Pancreas (tissue), 10 donors: ENCODE measurements around the gene E2F6. TPM values are rescaled to one million over a fixed set of nuclear protein-coding genes. Genes with fewer than 3 reads are reported as not detected.

Experiments
- ATAC-seq, 4 donors: fragments of 200-7000 bp; cut with Tn5 transposase; one replicate each; pipeline versions ENCODE4 v1.8.0 to v1.9.1; 2020; ENCODE audit warnings: mild to moderate bottlenecking in 4 of 4, moderate library complexity in 4 of 4
- DNase-seq, 6 donors: peaks; one replicate each; pipeline ENCODE4 v3.0.0-alpha.2; 2020
- FAIRE-seq: peaks from 2 replicates; lab custom pipeline; 2012; peaks lifted over from hg19 to GRCh38; lab: Jason Lieb, UNC
- H3K27ac ChIP-seq, 4 donors: fragments of 200-600 bp; sonication (generic); 1 replicate in 3 of 4; 2 replicates in 1 of 4; pipeline versions ENCODE4 v1.5.0 to v1.8.0; 2020
- H3K27me3 ChIP-seq, 4 donors: fragments of 200-600 bp; one replicate each; pipeline ENCODE4 v1.8.0; 2021
- H3K36me3 ChIP-seq, 3 donors: fragments of 200-600 bp; sonication (generic) in 1 of 3; one replicate each; pipeline versions ENCODE4 v1.5.0 to v1.8.0; 2020 to 2021
- H3K4me1 ChIP-seq, 3 donors: fragments of 200-600 bp; one replicate each; pipeline ENCODE4 v1.8.0; 2021
- H3K4me3 ChIP-seq, 4 donors: fragments of 200-600 bp; sonication (generic) in 2 of 4; one replicate each; pipeline versions ENCODE4 v1.5.0 to v1.8.0; 2020 to 2021
- H3K9me3 ChIP-seq, 4 donors: fragments of 200-600 bp; one replicate each; pipeline ENCODE4 v1.8.0; 2021
- WGBS, 2 donors: extraction: QIAGEN DNeasy Blood & Tissue Kit; methylation state at CpG; one replicate each; pipeline ENCODE4 v1.1.7; 2013; 5-methylcytosine and 5-hydroxymethylcytosine counted together
- intact Hi-C, 3 donors: fragments of 100-400 bp; cut with DNase I; formaldehyde crosslinking; loops; one replicate each; pipeline versions ENCODE4 v1.11.1 to v1.14.2; 2022
- polyA plus RNA-seq, 2 donors: library from polyadenylated mRNA; stranded (reverse); fragments of 200-250 nt; gene quantifications; one replicate each; pipeline ENCODE4 v1.2.3, GENCODE V29; 2013
- total RNA-seq, 6 donors: library from RNA; stranded (reverse); fragmentation: NEBNext Ultra II Directional in 4 of 6; extraction: Animal tissue kit (Norgen Biotek cat#: 25700) in 4 of 6; gene quantifications; one replicate each; pipeline versions ENCODE4 v1.2.1 to v1.2.4, GENCODE V29; 2021 to 2023
- TF ChIP-seq, protein P1 (sequence below), 4 donors: fragments of 200-600 bp; sonication (generic) in 3 of 4; IDR thresholded peaks; one replicate each; pipeline versions ENCODE4 v1.5.0 to v1.8.0; 2021; ENCODE audit warnings: antibody characterized with exemption in 4 of 4
- donor health status: healthy with polysubstance abuse.
- donor health status: DM: no; HTN: no; CAD: no; lungs with moderate emphysema.
- donor health status: DM: no; HTN: no; CAD: no.
- donor health status: control.
- donor health status: control.
- donor health status: Bipolar disorder and iron deficiency.
- donor health status: DM: yes; HTN: yes; CAD: no.
- donor health status: DM: no; HTN: no; CAD: no.
- donor health status: DM: no; HTN: no; CAD: no.
- donor health status: DM: yes; HTN: yes; CAD: no.

Gene E2F6
- total and polyA plus RNA-seq, 8 donors: 3.0 to 9.6 (median 5.0) TPM

DNA sequence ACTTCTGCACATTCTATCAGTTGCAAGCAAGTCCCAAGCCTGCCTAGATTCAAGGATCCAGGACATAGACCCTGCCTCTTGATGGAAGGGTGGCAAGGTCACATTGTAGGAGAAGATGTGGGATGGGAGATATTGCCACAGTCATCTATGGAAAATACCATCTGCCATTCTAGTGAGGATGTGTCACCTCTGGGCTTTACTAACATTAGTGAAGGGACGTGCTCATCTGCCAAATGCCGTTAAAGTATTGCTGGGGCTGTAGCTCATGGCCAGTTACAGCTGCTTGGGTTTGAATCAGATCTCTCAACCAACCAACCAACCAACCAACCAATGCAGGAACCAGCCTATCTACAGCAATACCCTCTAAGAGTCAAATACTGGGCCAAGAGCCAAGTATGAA, 49.0 kb downstream of the E2F6 start:
- Histone ChIP-seq H3K27me3 (no peaks in the 10 kb centered on the region), H3K27ac (no peak overlapping the region), H3K4me3 (no peak overlapping the region), H3K9me3 (no peaks in the 10 kb centered on the region), H3K36me3 (no peaks in the 10 kb centered on the region), H3K4me1 (no peaks in the 10 kb centered on the region)
- 90 to 95% methylated on average over 2 of the region's 2 CpGs for WGBS, 2 donors
- ATAC-seq (no peak), FAIRE-seq (no peak), DNase-seq (no peak)
- intact Hi-C loops: loop anchor here in 1 of 3 donors (10.0 kb wide), 1 partner anchor 282 kb away; a partner anchor contains a TSS
- TF ChIP-seq, protein P1, sequence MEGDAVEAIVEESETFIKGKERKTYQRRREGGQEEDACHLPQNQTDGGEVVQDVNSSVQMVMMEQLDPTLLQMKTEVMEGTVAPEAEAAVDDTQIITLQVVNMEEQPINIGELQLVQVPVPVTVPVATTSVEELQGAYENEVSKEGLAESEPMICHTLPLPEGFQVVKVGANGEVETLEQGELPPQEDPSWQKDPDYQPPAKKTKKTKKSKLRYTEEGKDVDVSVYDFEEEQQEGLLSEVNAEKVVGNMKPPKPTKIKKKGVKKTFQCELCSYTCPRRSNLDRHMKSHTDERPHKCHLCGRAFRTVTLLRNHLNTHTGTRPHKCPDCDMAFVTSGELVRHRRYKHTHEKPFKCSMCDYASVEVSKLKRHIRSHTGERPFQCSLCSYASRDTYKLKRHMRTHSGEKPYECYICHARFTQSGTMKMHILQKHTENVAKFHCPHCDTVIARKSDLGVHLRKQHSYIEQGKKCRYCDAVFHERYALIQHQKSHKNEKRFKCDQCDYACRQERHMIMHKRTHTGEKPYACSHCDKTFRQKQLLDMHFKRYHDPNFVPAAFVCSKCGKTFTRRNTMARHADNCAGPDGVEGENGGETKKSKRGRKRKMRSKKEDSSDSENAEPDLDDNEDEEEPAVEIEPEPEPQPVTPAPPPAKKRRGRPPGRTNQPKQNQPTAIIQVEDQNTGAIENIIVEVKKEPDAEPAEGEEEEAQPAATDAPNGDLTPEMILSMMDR (IDR thresholded peaks at IDR 0.05): no peak

DNA sequence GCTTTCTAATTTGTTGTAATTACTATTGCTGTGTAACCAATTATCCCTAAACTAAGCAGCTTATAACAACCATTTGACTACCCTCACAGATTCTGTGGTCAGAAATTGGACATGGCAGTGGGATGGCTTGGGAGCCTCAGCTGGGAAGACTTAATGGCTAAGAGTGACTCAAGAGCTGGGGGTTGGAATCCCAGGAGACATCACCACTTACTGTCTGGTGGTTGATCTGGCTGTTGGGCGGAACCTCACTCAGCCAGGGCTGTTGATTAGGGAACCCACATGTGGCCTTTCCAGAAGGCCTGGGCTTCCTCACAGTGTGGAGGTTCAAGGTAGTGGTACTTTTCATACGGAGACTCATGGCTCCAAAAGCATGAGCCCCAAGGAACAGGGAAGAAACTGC, 49.8 kb downstream of the E2F6 start:
- Histone ChIP-seq H3K27me3 (no peaks in the 10 kb centered on the region), H3K27ac (no peak overlapping the region), H3K4me1 (no peaks in the 10 kb centered on the region), H3K4me3 (no peak overlapping the region), H3K36me3 (no peaks in the 10 kb centered on the region), H3K9me3 (no peaks in the 10 kb centered on the region)
- DNase-seq (no peak), FAIRE-seq (no peak), ATAC-seq (no peak)
- TF ChIP-seq, protein P1 (IDR thresholded peaks at IDR 0.05): no peak
- intact Hi-C loops: loop anchor here in 1 of 3 donors (10.0 kb wide), 1 partner anchor 281 kb away; a partner anchor contains a TSS
- 89 to 92% methylated on average over 2 of the region's 2 CpGs for WGBS, 2 donors

DNA sequence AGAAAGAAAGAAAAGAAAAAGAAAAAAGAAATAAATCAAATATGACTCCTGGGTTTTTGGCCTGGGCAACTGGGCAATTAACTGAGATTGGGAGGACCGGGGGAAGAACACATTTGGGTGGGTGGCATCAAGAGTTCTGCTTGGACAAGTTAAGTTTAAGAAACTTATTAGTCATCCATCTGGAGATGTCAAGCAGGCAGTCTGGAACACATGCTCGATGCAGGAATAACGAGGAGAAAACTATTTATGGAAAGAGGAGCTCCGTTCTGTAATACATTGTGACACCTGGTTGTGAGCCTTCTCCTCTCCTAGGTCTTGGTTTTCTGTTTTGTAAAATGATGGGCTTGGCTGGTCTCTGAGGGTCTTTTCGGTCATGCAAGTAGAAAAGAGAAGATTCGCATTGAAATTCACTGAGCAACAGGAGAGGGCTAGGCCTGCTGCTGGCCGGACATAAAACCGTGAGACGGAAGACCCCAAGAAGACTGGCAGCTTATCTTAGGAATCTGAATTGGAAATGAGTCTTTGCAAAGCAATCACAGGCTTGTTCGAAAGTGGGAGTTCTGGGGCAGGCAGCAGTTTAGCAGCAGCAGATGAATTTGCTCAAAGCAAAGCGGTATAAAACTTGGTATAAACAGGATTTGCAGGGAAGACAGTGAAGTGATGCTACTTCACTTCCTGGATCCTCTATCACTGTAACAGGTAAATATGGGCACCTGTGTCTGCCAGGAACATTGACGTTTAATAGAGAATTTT, 51.4 kb downstream of the E2F6 start:
- Histone ChIP-seq H3K27ac (no peak overlapping the region), H3K4me3 (no peak overlapping the region), H3K36me3 (no peaks in the 10 kb centered on the region), H3K9me3 (no peaks in the 10 kb centered on the region), H3K4me1 (no peaks in the 10 kb centered on the region), H3K27me3 (no peaks in the 10 kb centered on the region)
- WGBS, 2 donors: 81 to 87% methylated on average over 12 of the region's 12 CpGs
- DNase-seq (no peak), FAIRE-seq (no peak), ATAC-seq (no peak)
- intact Hi-C loops: loop anchor here in 2 of 3 donors (5.0 to 10.0 kb wide), 3 partner anchors 177 to 280 kb away; a partner anchor contains a TSS
- TF ChIP-seq, protein P1 (IDR thresholded peaks at IDR 0.05): no peak

- no peak for FAIRE-seq
- H3K27me3 ChIP-seq: no peaks in the 10 kb centered on the region
- H3K27ac ChIP-seq: no peak overlapping the region
- TF ChIP-seq, protein P1 (IDR thresholded peaks at IDR 0.05): no peak
- H3K4me1 ChIP-seq: no peaks in the 10 kb centered on the region
- no peak for DNase-seq
- no peak overlapping the region for H3K4me3 ChIP-seq
- no peaks in the 10 kb centered on the region for H3K36me3 ChIP-seq
- no peaks in the 10 kb centered on the region for H3K9me3 ChIP-seq
- no peak for ATAC-seq
- 59 to 73% methylated on average over 5 of the region's 5 CpGs for WGBS, 2 donors
- intact Hi-C loops: loop anchor here in 2 of 3 donors (5.0 to 10.0 kb wide), 3 partner anchors 175 to 278 kb away; a partner anchor contains a TSS
Measured at GRCh38 chr2:11412449-11412810, 53.5 kb downstream of the E2F6 start.
